H1 (cell line): ENCODE data around the gene MAK. TPM values are rescaled to one million over a fixed set of nuclear protein-coding genes. Genes with fewer than 3 reads are reported as not detected.

Experiments
- NRF1 ChIP-seq: IDR thresholded peaks from 2 replicates; pipeline ENCODE4 v1.6.1; 2011; ENCODE audit warnings: mild to moderate bottlenecking, low read depth, low read length, improper control_type of control experiment
- SUZ12 ChIP-seq: fragments of 200-600 bp; sonication (generic); IDR thresholded peaks from 2 replicates; pipeline ENCODE4 v1.6.1; 2012; ENCODE audit warnings: mild to moderate bottlenecking, inconsistent platforms, low read length, moderate library complexity, mixed read lengths
- TAF7 ChIP-seq: optimal IDR thresholded peaks from 2 replicates; pipeline ENCODE3; 2011; ENCODE audit warnings: low read depth, mild to moderate bottlenecking, inconsistent platforms, low read length, moderate library complexity, borderline replicate concordance
- polyA plus RNA-seq, 7 experiments: library from polyadenylated mRNA; depleted of rRNA in 3 of 7; stranded (reverse) in 5 of 7; unstranded in 2 of 7; fragments of >200 nt in 5 of 7; fragments of 200-250 nt in 2 of 7; gene quantifications; 1 replicate in 5 of 7; 2 replicates in 1 of 7; 4 replicates in 1 of 7; pipeline versions ENCODE4 v1.2.1 to v1.2.3, GENCODE V29; 2011 to 2013; ENCODE audit warnings: missing spikeins in 2 of 7, mixed read lengths in 2 of 7
- total RNA-seq: library from RNA; stranded (reverse); fragmentation: NEBNext Ultra II Directional; extraction: Animal tissue kit (Norgen Biotek cat#: 25700); gene quantifications from 2 replicates; pipeline ENCODE4 v1.2.1, GENCODE V29; 2021
- TF ChIP-seq, protein P1 (sequence below): fragments of 300-600 bp; sonication (generic); IDR thresholded peaks from 2 replicates; pipeline ENCODE4 v1.7.1; 2012; ENCODE audit warnings: low read length, moderate library complexity, mild to moderate bottlenecking, inconsistent platforms; ENCODE audit not compliant: insufficient replicate concordance

Gene MAK
- total and polyA plus RNA-seq, 2 of the 8 experiments (the other 6 are each of a cell fraction or from before 2014, with no cell fraction given) = 0.08 to 0.37 TPM

DNA sequence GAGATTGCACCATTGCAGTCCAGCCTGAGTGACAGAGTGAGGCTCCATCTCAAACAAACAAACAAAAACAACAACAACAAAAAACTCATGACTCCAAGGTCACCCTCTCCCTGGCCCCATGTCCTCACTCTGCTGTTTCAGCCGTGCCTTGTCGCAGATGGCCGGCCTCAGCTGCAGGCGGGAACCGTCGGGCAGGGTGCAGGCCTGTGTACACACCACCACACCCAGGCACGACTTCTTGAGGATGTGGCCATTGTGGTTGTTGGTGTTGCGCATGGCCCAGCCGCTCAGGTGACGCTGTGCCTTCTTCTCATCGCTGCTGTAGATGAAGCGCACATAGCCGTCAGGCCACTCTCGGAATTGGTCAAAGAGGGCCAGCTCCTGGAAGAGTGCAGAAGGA lies 38.7 kb upstream of the MAK start (continued):
- TF ChIP-seq, protein P1, sequence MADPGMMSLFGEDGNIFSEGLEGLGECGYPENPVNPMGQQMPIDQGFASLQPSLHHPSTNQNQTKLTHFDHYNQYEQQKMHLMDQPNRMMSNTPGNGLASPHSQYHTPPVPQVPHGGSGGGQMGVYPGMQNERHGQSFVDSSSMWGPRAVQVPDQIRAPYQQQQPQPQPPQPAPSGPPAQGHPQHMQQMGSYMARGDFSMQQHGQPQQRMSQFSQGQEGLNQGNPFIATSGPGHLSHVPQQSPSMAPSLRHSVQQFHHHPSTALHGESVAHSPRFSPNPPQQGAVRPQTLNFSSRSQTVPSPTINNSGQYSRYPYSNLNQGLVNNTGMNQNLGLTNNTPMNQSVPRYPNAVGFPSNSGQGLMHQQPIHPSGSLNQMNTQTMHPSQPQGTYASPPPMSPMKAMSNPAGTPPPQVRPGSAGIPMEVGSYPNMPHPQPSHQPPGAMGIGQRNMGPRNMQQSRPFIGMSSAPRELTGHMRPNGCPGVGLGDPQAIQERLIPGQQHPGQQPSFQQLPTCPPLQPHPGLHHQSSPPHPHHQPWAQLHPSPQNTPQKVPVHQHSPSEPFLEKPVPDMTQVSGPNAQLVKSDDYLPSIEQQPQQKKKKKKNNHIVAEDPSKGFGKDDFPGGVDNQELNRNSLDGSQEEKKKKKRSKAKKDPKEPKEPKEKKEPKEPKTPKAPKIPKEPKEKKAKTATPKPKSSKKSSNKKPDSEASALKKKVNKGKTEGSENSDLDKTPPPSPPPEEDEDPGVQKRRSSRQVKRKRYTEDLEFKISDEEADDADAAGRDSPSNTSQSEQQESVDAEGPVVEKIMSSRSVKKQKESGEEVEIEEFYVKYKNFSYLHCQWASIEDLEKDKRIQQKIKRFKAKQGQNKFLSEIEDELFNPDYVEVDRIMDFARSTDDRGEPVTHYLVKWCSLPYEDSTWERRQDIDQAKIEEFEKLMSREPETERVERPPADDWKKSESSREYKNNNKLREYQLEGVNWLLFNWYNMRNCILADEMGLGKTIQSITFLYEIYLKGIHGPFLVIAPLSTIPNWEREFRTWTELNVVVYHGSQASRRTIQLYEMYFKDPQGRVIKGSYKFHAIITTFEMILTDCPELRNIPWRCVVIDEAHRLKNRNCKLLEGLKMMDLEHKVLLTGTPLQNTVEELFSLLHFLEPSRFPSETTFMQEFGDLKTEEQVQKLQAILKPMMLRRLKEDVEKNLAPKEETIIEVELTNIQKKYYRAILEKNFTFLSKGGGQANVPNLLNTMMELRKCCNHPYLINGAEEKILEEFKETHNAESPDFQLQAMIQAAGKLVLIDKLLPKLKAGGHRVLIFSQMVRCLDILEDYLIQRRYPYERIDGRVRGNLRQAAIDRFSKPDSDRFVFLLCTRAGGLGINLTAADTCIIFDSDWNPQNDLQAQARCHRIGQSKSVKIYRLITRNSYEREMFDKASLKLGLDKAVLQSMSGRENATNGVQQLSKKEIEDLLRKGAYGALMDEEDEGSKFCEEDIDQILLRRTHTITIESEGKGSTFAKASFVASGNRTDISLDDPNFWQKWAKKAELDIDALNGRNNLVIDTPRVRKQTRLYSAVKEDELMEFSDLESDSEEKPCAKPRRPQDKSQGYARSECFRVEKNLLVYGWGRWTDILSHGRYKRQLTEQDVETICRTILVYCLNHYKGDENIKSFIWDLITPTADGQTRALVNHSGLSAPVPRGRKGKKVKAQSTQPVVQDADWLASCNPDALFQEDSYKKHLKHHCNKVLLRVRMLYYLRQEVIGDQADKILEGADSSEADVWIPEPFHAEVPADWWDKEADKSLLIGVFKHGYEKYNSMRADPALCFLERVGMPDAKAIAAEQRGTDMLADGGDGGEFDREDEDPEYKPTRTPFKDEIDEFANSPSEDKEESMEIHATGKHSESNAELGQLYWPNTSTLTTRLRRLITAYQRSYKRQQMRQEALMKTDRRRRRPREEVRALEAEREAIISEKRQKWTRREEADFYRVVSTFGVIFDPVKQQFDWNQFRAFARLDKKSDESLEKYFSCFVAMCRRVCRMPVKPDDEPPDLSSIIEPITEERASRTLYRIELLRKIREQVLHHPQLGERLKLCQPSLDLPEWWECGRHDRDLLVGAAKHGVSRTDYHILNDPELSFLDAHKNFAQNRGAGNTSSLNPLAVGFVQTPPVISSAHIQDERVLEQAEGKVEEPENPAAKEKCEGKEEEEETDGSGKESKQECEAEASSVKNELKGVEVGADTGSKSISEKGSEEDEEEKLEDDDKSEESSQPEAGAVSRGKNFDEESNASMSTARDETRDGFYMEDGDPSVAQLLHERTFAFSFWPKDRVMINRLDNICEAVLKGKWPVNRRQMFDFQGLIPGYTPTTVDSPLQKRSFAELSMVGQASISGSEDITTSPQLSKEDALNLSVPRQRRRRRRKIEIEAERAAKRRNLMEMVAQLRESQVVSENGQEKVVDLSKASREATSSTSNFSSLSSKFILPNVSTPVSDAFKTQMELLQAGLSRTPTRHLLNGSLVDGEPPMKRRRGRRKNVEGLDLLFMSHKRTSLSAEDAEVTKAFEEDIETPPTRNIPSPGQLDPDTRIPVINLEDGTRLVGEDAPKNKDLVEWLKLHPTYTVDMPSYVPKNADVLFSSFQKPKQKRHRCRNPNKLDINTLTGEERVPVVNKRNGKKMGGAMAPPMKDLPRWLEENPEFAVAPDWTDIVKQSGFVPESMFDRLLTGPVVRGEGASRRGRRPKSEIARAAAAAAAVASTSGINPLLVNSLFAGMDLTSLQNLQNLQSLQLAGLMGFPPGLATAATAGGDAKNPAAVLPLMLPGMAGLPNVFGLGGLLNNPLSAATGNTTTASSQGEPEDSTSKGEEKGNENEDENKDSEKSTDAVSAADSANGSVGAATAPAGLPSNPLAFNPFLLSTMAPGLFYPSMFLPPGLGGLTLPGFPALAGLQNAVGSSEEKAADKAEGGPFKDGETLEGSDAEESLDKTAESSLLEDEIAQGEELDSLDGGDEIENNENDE = no peak
- no peak for TF ChIP-seq SUZ12
- TF ChIP-seq NRF1 = no peak
- no peak for TF ChIP-seq TAF7
